ENCODE results near the gene TNS1.

DNA sequence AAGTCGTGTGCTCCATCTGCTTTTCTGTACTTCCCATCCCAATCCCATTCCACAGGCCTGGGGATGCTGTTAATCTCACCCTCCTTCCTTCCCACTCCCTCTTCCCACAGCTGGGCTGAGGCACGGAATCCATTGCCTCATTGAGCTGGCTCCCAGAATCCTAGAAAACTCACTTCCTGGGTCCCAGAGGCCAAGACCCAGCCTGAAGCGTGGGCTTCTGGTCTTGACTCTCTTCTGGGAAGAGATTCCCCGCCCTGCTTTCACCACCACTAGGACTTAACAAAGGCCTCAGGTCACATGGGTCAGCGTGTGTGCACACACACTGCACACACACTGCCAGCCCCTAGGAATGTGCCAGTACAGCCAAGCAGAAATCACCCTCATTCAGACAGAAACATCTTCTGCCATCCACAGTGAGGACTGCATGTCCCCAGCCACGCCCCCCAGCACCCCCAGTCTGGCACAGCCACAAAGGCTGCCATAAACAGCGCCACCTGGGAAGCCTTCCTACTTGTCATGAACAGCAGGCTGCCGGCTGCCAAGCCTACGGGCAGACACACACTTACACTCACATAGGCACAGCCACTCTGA is 165.8 kb downstream of the TNS1 start:
- TF ChIP-seq CTCF (IDR thresholded peaks at IDR 0.05) (no peak), POLR2AphosphoS5 (IDR thresholded peaks at IDR 0.05; ENCODE audit: low read depth, low read length) (no peak), TCF7L2 (IDR thresholded peaks at IDR 0.05; ENCODE audit: low read depth, low read length) (no peak), REST (IDR thresholded peaks at IDR 0.05; ENCODE audit: insufficient read depth in 1 of 2, low read depth in 2 of 2, low read length in 1 of 2) (no peak), SIN3A (IDR thresholded peaks at IDR 0.05; ENCODE audit: borderline replicate concordance, insufficient read depth, low read depth, low read length) (no peak)

All from Panc1 (cell line).